Fibroblast of skin of left quadriceps (primary cell): ENCODE results near the gene ATP8B3.
A peak's percentile ranks its signal among the peaks of the same experiment; 100 is the strongest.

Experiments used
- DNase-seq, 2 experiments: peaks; one replicate each; pipeline ENCODE4 v3.0.0-alpha.2; 2013; ENCODE audit warnings: low read depth in 2 of 2

Gene ATP8B3

GRCh38 chr19:1757468-1758230 lies 54.4 kb downstream of the ATP8B3 start:
- no peak for DNase-seq

- no peak for DNase-seq
Observed at GRCh38 chr19:1756705-1757465, 55.2 kb downstream of the ATP8B3 start.

- DNase-seq: no peak
Observed at GRCh38 chr19:1756264-1756663, 55.8 kb downstream of the ATP8B3 start.

GRCh38 chr19:1755467-1756171 lies 56.5 kb downstream of the ATP8B3 start:
- no peak for DNase-seq

- DNase-seq: no peak
Observed at GRCh38 chr19:1754636-1755466, 57.2 kb downstream of the ATP8B3 start.

GRCh38 chr19:1754018-1754635 lies 57.9 kb downstream of the ATP8B3 start:
- no peak for DNase-seq

GRCh38 chr19:1752757-1753728 lies 59.0 kb downstream of the ATP8B3 start, which contains the start of gene ONECUT3:
ONECUT3 (plus strand) TSS chr19:1753506; CDS start chr19:1753663, 157 bp downstream.
- DNase-seq: no peak

GRCh38 chr19:1752009-1752756 lies 59.9 kb downstream of the ATP8B3 start:
- no peak for DNase-seq

GRCh38 chr19:1751367-1752008 lies 60.6 kb downstream of the ATP8B3 start:
- DNase-seq: no peak

GRCh38 chr19:1750343-1751021 lies 61.6 kb downstream of the ATP8B3 start:
- DNase-seq: no peak

GRCh38 chr19:1749373-1750342 lies 62.4 kb downstream of the ATP8B3 start:
- no peak for DNase-seq

- no peak for DNase-seq
Observed at GRCh38 chr19:1748873-1749341, 63.2 kb downstream of the ATP8B3 start.

GRCh38 chr19:1748115-1748872 lies 63.8 kb downstream of the ATP8B3 start:
- DNase-seq: no peak

- peak; percentile 57 for DNase-seq
Observed at GRCh38 chr19:1747285-1748114, 64.6 kb downstream of the ATP8B3 start.
